ENCODE measurements around the gene CLEC1B.

The CLEC1B gene

GRCh38 chr12:9947674-9948073 lies 51.2 kb downstream of the CLEC1B start:
- no peak for TF ChIP-seq CTCF (IDR thresholded peaks at IDR 0.05; ENCODE audit: low read depth, low read length, missing control alignments)
- DNase-seq (ENCODE audit: low read depth), result no peak
- in situ Hi-C loops (cut with HindIII; ENCODE audit: low sequenced_read_pairs), result no loop called here
- no peak overlapping the region for H3K4me3 ChIP-seq (ENCODE audit: low read depth, low read length)

GRCh38 chr12:9944391-9944790 lies 54.5 kb downstream of the CLEC1B start:
- H3K4me3 ChIP-seq (ENCODE audit: low read depth, low read length), result no peak overlapping the region
- no peak for TF ChIP-seq CTCF (IDR thresholded peaks at IDR 0.05; ENCODE audit: low read depth, low read length, missing control alignments)
- in situ Hi-C loops (cut with HindIII; ENCODE audit: low sequenced_read_pairs), result loop anchor here (5.0 kb wide), 1 partner anchor 43 kb away; no protein-coding TSS in a partner anchor
- DNase-seq (ENCODE audit: low read depth), result no peak

- TF ChIP-seq CTCF (IDR thresholded peaks at IDR 0.05; ENCODE audit: low read depth, low read length, missing control alignments), result no peak
- in situ Hi-C loops (cut with HindIII; ENCODE audit: low sequenced_read_pairs), result loop anchor here (5.0 kb wide), 1 partner anchor 44 kb away; no protein-coding TSS in a partner anchor
- no peak for DNase-seq (ENCODE audit: low read depth)
- H3K4me3 ChIP-seq (ENCODE audit: low read depth, low read length), result no peak overlapping the region
Measured at GRCh38 chr12:9943240-9943639, 55.7 kb downstream of the CLEC1B start.
